Femur (tissue), 1 donor: ENCODE measurements around the gene CCDC13.

ENCODE experiments used
- DNase-seq: peaks from one replicate; pipeline ENCODE4 v3.0.0-alpha.2; 2017

The CCDC13 gene

DNA sequence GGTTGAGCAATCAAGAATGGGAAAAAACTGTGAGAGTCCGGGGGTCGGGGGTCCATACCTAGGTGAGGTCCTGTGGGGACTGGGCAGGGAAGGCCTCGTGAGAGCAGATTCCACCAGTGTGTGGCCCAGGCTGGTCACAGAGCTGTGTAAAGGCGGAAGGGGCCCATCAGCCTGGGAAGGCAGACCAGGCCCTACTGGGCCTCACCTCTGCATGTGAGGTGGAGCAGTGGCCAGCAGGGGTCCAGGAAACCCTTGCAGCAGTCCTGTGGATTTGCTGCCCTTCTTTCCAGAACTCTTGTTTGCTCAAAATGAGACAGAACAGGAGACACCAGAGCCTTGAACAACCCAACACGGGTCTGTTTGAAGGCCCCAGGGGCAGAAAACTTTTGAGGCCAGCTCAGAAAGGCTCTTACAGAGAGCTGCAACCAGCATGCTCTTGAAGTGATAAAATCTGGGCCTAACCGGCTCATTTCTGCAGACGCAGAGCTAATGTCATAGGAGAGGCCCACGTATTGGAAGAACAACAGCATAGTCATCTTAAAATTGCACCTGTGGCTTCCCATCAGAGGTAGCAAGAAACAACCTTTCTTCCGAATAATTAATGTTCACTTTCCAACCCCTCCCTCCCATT is 40.1 kb downstream of the CCDC13 start:
- DNase-seq = no peak

DNA sequence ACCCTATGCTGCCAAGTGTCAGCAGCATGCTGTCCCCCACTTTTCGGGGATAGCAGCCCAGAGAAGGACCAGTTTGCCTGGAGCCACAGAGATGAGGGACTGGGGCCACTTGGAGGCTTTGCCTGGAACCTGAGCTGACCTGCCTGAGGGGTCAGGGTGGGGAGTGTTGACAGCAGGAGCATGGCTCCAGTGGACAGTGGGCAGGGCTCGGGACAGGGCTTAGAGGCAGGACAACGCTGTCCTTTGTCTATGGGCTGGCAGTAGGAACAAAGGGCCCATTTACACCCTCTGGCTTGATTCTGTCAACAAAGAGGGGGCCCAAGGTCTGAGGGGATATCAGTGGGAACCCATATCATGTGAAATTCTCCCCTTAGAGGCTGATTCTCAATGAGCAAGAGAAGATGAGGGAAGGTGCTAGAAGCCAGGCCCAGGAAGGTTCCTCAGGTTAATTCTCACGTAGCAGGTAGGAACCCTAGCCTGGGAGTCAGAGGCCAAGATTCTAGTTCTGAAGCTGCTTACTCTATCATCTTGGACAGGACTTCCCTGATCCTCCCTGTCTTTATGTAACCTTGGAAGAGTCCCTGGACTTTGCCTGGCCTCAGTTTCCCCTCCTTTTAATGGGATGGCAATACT is 40.7 kb downstream of the CCDC13 start:
- no peak for DNase-seq

DNA sequence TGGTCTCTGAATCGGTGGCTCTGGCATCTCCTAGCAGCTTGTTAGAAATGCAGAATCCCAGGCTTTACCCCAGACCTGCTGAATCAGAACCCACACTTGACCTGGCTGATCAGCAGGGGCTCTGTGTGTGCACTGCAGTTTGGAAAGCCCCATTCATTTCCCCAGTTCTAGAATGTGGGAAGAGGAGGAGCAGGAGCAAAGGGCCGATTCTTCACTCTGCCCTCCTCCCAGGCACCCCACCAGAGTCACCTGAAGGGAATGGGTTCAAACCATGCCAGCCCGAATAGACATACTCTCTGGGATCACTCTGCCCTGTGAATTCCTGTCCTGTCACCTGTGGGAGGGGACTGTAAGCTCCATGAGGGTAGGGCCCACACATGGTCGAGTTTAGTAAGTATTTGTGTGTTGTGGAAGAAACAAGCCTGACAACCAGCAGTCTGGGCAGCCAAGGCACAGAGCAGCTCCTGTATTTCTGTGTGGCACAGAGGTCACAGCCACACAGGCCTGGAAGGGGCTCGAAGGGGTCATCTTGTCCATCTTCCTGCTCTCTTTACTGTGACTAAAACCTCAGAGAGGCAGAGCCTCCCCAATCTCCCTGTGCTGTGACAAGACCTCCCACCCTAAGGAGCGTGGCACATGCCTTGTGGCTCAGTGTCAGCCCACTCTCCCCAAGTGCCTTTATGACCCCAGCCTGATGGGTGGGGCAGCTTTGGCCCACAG is 41.4 kb downstream of the CCDC13 start:
- DNase-seq = no peak

DNA sequence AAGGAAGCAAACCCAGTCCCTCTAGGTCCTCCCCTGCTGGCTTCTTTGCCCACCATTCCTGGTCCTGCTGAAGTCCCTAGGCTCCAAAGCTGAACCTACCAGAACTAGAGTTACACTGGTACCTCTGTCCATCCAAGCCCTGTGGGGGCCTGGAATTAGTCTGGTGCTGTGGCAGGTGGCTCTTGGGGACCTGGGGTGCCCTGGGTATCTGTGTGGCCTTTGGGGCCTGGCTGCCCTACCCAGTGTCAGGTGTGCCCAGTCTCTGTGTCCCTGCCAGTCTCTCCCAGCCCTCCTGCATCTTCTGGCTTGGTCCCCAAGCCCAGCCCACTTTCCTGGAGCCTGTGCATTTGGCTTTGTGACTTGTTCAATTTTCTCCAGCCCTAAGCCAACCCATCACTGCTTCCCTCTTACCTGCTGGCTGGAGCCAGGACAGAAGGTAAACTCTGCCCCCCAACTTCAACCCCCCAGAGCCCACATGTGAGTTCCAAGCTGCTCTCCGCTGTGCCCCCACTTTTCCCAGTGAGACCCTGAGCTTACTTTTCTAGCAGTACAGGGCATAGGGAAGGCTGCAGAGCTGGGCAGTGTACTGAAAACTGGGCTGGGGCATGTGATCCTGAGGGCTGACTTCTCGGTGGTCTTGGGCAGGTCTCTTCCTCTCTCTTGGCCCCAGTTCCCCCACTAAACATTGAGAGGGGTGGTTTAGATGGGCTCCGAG is 42.2 kb downstream of the CCDC13 start:
- DNase-seq = no peak

DNA sequence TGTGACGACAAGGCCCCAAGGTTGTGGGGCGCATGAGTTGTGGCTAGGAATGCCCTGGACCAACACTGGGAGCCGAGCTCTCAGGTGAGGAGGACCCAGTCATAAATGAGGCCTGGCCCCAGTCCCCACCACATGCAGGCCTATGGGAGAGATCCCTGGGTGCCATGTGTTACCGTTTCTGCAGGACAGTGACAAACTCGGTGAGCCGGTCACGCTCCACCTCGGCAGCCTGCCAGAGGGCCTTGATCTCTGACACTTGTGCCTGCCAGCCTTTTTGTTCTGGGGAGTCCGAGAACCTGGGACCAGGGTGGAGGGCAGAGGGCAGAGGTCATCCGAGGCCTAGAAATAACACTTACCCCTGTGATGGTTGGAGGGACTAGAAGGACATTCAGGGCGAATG is 42.8 kb downstream of the CCDC13 start:
- DNase-seq = no peak

DNA sequence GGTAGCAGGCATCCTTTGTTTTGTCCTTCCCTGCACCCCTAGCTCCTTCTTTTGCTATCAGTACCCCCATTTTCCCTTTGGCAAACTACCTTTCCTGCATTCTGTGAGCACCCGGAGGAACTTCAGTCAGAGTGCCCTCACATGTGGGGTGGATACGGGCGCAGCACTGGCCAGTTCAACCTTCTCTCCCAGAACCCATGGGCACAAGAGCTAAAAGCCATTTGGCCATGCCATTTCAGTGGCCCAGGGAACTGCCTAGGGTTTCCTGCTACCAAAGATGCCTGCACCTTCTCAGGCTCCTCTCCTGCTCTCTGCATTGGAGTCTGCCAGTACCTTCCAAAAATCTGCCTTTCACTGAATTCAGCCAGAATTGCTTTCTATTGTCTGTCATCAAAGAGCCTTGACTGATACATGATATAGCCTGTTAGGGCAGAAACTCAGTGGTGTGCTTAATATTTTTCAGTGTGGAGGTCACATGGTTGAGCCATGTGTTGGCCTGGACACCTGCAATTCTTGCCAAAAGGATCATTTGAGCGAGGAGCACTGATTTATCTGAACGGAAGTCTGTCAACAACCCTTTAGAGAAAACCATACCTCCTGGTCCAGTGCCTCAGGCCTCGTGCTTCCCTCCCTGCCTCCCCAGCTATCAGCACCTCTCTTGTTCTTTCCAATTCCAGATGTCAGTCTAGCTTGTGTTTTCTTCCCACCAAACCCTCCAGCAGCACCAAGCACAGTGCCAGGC is 43.5 kb downstream of the CCDC13 start:
- DNase-seq = no peak

DNA sequence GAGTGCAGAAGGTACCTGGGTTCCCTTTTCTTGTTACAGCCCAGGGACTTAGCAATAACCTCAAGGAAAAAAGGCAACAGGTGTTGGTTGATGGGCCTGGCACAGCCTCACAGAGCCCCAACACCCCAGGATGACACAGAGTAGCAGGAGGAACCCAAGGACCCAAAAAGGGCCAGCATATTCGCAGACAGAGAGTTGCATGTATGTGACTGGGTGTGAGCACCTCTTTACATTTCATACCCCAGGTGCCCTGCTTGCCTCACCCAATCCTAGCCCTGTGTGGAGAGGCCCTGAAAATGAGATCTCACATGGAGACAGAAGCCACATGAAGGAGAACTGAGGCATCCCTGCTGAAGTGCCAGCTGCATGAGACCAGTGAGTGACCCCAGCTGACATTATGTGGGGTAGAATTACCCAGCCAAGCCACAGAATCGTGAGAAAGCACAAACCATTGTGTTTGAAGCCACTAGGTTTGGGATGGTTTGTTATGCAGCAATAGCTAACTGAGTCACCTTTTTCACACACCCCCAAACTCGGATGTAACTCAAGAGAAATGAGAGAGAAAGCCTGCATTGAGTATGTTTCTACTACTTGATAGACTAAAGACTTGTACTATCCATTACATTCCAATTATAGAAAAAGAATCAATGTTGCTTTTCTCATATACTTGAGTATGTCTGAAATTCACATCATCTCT is 44.2 kb downstream of the CCDC13 start:
- no peak for DNase-seq

DNA sequence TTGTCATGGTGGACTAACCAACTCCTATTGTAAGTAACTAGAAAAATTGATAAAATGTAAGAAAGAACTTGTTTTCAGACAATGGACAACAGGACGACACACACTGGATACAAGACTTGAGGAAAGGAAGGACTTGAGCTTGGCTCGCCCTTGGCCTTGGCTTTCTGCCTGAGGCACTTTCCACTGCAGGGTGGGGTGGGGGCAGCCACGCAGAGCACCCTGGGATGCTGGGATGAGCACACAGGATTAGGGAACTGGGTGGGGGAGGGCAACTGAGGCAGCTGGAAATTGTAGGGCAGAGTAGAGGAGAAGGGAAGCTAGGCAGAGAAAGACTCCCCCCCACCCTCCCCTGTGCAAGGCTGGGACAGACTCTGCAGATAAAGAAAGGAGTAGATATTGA is 45.0 kb downstream of the CCDC13 start:
- DNase-seq = no peak

DNA sequence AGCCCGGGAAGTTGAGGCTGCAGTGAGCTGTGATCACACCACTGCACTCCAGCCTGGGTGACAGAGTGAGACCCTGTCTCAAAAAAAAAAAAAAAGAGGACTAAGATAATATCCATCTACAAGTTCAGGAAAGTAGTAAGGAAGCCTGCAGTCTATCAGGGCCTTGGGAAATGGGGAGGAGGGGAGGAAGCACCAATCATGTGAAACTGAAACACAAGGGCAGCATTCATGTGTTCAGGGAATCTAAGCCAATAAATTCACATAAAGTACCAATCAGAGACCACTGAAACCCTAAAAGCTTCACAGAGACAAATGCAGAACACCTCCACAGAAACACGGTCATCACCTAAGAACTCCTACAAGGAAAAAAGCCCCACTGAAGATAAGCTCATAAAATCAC is 47.6 kb downstream of the CCDC13 start:
- DNase-seq = no peak

DNA sequence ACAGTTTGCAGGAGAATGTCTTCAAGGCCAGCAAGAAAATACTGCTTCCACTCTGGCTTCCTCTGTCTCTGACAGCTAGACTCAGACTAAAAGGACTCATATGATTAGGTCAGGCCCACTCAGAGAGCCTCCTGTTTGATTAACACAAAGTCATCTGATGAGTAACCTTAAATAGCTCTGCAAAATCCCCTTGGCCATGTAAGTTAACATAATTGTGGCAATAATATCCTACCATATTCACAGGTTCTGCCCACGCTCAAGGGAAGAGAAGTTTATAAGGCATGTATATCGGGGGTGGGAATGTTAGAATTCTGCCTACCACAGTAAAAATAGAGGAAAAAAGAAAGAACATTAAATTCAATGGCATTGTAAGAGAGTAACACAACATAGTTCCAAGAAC is 49.8 kb downstream of the CCDC13 start:
- no peak for DNase-seq
